ENCODE data around the gene TAS2R20.

The TAS2R20 gene

DNA sequence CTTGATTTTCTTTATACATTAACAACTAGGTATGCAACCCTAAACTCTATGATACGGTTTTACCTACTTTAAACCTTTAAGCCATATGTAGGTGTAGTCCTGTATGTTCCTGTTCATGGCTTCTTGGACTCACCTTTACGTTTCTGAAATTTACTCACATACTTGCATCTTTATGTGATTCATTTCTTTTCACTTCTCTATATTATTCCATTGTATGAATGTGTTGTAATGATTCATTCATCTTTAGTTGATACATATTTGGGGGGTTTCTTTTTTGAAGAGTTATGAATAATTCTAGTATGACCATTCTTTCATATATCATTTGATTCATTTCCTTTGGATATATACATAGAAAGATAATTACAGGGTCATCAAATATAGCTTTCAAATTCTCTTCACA lies 9.0 kb downstream of the TAS2R20 start:
- in situ Hi-C loops (cut with HindIII; ENCODE audit: low pct_unique_long_range_greater_than_20kb, low sequenced_read_pairs), result no loop called here
- DNase-seq (ENCODE audit: low read depth in 1 of 2, low spot score in 1 of 2), result no peak
- no peak for TF ChIP-seq JUND (IDR thresholded peaks at IDR 0.05; ENCODE audit: low read depth)

DNA sequence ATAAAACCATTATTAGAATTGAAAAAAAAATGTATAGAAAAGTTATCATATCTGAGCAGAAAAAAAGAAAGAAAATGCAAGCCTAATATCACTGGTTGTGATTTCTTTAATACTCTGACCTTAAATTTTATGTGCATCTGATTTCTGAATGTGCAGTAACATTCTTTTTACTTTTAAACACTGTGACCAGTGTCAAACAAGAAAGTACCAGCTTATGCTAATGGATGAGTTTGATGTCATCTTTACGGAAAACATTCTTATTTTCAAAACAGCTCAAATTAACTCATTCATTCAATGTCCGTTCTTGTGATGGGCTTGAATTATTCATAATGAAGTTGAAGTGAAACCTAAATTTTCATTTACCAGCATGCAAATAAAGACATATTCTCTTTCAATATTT lies 11.3 kb downstream of the TAS2R20 start, which contains the start of gene TAS2R50:
TSS of gene TAS2R50 (minus strand) at position 101 of the 400 bp plus-strand sequence. CDS start at position 49, 52 bp downstream.
- in situ Hi-C loops (cut with HindIII; ENCODE audit: low pct_unique_long_range_greater_than_20kb, low sequenced_read_pairs), result no loop called here
- TF ChIP-seq JUND (IDR thresholded peaks at IDR 0.05; ENCODE audit: low read depth), result no peak
- no peak for DNase-seq (ENCODE audit: low read depth in 1 of 2, low spot score in 1 of 2)

DNA sequence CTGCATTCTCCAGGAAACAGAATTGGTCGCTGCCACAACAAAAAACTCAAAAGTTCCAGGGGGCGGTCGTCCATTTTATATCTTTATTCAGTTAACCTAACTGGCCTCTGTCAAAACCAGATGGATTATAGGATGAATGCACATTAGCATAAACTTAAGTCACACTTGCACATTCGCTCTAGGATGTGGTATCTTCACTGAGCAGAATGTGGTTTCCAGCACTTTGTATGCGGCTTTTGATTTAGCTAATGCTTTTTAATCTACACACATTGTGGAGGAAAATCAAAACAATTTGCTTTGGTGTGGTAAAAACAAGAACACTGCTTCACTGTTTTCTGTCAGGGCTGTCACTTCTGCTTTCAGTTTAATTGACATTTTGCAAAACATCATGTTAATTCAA lies 15.9 kb downstream of the TAS2R20 start:
- in situ Hi-C loops (cut with HindIII; ENCODE audit: low pct_unique_long_range_greater_than_20kb, low sequenced_read_pairs), result no loop called here
- DNase-seq (ENCODE audit: low read depth in 1 of 2, low spot score in 1 of 2), result no peak
- no peak for TF ChIP-seq JUND (IDR thresholded peaks at IDR 0.05; ENCODE audit: low read depth)

DNA sequence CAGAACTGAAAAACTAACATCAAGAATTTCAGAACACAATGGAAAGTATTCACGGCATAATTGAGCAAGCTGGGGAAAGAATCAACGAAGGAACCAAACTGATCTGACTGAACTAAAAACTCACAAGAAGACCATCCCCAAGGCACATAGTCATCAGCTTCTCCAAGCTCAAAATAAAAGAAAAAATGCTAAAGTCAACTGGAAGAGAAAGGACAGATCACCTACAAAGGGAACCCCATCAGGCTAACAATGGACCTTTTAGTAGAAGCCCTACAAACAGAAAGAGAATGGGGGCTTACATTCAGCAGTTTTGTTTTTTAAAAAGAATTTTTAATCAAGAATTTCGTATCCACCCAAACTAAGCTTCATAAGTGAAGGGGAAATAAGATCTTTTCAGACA lies 23.1 kb downstream of the TAS2R20 start:
- TF ChIP-seq JUND (IDR thresholded peaks at IDR 0.05; ENCODE audit: low read depth), result no peak
- no peak for DNase-seq (ENCODE audit: low read depth in 1 of 2, low spot score in 1 of 2)
- in situ Hi-C loops (cut with HindIII; ENCODE audit: low pct_unique_long_range_greater_than_20kb, low sequenced_read_pairs), result no loop called here

DNA sequence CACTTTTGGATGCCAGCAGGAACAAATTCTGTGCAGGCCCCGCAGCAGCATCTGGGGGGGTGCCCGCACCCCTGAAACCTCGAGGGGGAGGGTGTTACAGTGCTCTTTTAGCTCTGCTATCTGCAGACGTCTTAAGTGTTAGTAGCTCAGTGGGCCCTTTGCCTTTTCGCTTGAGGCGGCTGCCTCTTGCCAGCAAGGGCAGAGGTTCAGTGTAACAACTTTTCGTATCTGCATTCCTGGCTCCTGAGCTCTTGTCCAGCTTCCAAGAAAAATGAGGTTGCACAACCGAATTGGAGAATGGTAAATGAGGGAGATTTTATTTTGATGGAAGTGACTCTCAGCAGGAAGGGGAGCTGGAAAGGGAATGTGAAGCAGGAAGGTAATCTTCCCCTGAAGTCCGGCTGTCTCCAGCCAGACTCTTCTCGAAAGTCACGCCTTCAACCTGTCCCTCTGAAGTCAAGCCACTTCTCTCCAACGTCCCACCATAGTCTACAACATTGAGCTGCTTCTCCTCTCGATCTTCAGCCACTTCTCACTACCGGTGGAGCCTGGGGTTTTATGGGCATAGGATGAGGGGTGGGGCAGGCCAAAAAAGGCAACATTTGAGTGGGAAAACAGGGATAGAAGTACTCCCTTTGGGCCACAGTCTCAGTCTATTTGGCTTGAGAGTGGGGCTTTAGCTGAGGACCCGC lies 29.2 kb downstream of the TAS2R20 start:
- DNase-seq (ENCODE audit: low read depth in 1 of 2, low spot score in 1 of 2), result peak in 1 of 2 experiments; percentile 1
- no peak for TF ChIP-seq JUND (IDR thresholded peaks at IDR 0.05; ENCODE audit: low read depth)
- in situ Hi-C loops (cut with HindIII; ENCODE audit: low pct_unique_long_range_greater_than_20kb, low sequenced_read_pairs), result no loop called here

DNA sequence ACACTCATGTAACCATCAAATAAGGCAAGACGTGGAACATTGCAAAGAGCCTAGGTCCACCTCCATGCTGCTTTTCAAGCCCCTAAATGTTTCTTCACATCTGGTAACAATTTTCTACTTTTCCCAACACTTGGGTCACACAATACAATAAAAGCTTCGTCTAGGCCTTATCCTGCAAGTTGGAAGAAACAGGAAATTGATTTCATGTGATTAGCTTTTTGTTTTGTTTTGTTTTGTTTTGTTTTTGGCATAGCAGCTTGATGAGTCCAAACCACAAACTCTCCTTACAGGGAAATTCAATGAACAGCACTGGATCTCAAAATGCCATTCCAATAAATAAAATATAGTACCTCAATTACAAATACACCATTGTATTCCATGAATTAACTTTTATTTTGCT lies 30.7 kb downstream of the TAS2R20 start:
- in situ Hi-C loops (cut with HindIII; ENCODE audit: low pct_unique_long_range_greater_than_20kb, low sequenced_read_pairs), result no loop called here
- DNase-seq (ENCODE audit: low read depth in 1 of 2, low spot score in 1 of 2), result no peak
- TF ChIP-seq JUND (IDR thresholded peaks at IDR 0.05; ENCODE audit: low read depth), result no peak

DNA sequence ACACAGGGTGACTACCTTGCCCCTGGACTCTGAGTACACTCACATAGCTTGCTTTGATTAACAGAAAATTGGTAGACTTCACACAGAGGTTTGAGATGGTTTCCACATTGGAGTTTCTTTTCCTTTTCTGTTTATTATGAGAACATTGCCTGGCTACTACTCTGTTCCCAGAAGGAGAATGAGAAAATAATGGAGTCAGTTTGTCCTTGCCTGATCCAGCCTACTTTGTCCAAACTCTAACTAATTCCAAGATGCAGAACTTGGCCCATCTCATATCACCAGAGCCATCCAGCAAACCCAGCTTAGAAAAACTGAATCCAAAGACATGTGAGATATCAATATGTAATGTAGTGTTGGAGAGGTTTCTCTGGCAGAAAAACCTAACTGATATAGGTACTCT lies 31.8 kb downstream of the TAS2R20 start:
- TF ChIP-seq JUND (IDR thresholded peaks at IDR 0.05; ENCODE audit: low read depth), result no peak
- in situ Hi-C loops (cut with HindIII; ENCODE audit: low pct_unique_long_range_greater_than_20kb, low sequenced_read_pairs), result no loop called here
- DNase-seq (ENCODE audit: low read depth in 1 of 2, low spot score in 1 of 2), result no peak

DNA sequence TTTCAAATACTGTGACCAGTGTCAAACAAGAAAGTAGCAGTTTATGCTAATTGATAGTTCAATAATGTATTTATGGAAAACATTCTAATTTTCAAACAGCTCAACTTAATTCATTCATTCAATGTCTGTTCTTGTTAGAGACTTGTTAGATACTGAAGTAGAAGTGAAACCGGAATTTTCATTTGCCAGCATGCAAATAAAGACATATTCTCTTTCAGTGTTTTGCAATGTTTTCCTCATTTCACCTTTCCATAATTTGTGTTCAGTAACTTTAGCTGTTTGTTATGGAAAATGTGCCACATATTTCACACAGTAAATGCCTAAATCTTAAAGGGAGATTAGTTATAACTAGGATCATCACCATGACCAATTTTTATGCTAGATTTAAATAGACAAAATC lies 32.6 kb downstream of the TAS2R20 start:
- DNase-seq (ENCODE audit: low read depth in 1 of 2, low spot score in 1 of 2), result no peak
- in situ Hi-C loops (cut with HindIII; ENCODE audit: low pct_unique_long_range_greater_than_20kb, low sequenced_read_pairs), result no loop called here
- TF ChIP-seq JUND (IDR thresholded peaks at IDR 0.05; ENCODE audit: low read depth), result no peak

DNA sequence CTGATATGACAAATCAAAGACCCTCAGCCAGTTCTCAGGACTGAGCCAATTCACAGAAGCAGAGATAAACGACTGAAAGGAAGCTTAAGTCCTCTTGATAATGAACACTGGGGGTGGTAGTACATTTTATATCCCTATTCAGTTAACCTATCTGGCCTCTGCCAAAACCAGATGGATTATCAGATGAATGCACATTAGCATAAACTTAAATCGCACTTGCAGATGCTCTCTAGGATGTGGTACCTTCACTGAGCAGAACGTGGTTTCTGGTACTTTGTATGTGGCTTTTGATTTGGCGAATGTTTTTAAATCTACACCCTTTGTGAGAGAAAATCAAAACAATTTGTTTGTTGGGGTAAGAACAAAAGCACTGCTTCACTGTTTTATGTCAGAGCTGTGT lies 37.9 kb downstream of the TAS2R20 start:
- TF ChIP-seq JUND (IDR thresholded peaks at IDR 0.05; ENCODE audit: low read depth), result no peak
- no peak for DNase-seq (ENCODE audit: low read depth in 1 of 2, low spot score in 1 of 2)
- in situ Hi-C loops (cut with HindIII; ENCODE audit: low pct_unique_long_range_greater_than_20kb, low sequenced_read_pairs), result no loop called here

DNA sequence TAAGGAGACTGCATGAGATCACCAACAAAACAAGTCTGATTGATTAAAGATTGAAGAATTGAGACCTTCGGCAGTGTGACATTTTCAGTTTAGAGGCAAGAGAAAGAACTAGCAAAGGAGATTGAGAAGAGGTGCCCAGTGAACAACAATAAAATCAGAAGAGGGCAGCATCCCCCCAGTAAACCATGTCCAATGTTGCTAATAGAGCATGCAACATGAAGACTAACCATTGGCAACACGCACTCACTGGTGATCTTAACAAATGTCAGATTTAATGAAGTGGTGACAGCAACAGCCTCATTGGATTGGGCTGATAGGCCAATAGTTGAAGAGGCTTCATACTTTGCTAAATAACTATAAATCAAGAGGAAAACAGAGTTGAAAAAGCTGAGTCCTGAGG lies 38.3 kb downstream of the TAS2R20 start:
- in situ Hi-C loops (cut with HindIII; ENCODE audit: low pct_unique_long_range_greater_than_20kb, low sequenced_read_pairs), result no loop called here
- TF ChIP-seq JUND (IDR thresholded peaks at IDR 0.05; ENCODE audit: low read depth), result no peak
- peak in 1 of 2 experiments; percentile 1 for DNase-seq (ENCODE audit: low read depth in 1 of 2, low spot score in 1 of 2)

DNA sequence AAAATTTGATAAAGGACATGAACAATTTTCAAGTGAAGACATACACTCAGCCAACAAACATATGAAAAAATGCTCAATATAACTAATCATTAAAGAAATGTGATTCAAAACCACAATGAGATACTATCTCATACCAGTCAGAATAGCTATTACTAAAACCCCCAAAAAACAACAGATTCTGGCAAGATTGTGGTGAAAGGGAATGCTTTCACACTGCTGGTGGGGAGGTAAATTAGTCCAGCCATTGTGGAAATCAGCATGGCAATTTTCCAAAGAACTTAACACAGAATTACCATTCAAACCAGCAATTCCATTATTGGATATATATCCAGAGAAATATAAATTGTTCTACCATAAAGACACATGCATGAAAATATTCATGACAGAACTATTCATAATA lies 40.4 kb downstream of the TAS2R20 start:
- DNase-seq (ENCODE audit: low read depth in 1 of 2, low spot score in 1 of 2), result no peak
- in situ Hi-C loops (cut with HindIII; ENCODE audit: low pct_unique_long_range_greater_than_20kb, low sequenced_read_pairs), result no loop called here
- TF ChIP-seq JUND (IDR thresholded peaks at IDR 0.05; ENCODE audit: low read depth), result no peak

DNA sequence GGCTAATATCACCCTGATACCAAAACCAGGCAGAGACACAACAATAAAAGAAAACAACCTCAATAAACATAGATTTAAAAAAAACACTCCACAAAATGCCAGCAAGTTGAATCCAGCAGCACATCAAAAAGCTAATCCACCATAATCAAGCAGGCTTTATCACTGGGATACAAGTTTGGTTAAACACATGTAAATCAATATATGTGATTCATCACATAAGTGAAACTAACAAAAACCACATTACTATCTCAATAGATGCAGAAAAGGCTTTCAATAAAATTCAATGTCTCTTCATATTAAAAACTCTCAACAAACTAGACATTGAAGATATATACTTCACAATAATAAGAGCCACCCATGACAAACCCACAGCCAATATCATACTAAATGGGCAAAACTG lies 42.0 kb downstream of the TAS2R20 start:
- TF ChIP-seq JUND (IDR thresholded peaks at IDR 0.05; ENCODE audit: low read depth), result no peak
- DNase-seq (ENCODE audit: low read depth in 1 of 2, low spot score in 1 of 2), result no peak
- in situ Hi-C loops (cut with HindIII; ENCODE audit: low pct_unique_long_range_greater_than_20kb, low sequenced_read_pairs), result no loop called here

DNA sequence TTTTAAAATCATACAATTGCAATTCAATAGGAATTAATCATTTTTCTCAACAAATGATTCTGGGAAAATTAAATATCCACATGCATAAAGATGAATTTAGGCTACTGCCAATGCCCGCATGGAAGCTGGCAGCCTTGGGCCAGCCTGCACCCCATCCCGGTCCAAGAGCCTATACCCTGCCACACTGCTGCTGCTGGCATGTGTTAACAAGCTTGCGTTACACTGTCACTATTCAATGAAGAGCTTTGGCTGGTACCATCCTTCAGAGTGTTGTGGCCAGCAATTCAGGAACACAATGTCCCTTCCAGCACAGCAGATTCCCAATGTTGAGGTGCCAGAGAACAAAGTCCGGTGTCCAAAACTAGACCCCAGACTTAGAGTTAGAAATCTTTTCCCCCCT lies 45.5 kb downstream of the TAS2R20 start:
- in situ Hi-C loops (cut with HindIII; ENCODE audit: low pct_unique_long_range_greater_than_20kb, low sequenced_read_pairs), result no loop called here
- DNase-seq (ENCODE audit: low read depth in 1 of 2, low spot score in 1 of 2), result no peak
- no peak for TF ChIP-seq JUND (IDR thresholded peaks at IDR 0.05; ENCODE audit: low read depth)

All from T47D (cell line).